ENCODE results near the gene SLC5A1.

The SLC5A1 gene

DNA sequence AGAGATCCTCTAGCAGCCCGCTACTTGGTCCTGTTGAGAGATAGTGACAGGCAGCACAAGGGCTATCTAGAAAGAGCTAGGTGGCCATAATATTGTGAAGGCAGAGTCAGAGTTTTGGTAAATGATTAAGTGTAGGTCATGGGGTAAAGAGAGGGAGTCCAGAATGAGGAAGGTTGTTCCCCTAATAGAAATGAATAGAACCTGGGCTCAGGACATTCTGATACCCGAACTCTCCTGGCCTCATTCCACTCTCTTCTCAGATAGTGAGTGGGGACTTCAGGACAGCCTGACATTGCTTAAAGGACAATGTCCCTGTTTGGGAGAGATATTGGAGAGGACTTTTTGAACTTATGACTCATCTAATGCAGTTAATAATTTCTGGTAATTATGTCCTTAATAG is 20.6 kb downstream of the SLC5A1 start:
- Mint-ChIP-seq H3K4me3 (no peak overlapping the region), H3K27me3 (peaks cover 22% of the 10 kb centered on the region), H3K36me3 (ENCODE audit: low read depth) (no peaks in the 10 kb centered on the region), H3K4me1 (ENCODE audit: low read depth) (no peaks in the 10 kb centered on the region), H3K9me3 (no peaks in the 10 kb centered on the region), H3K27ac (no peak overlapping the region)
- intact Hi-C loops (cut with micrococcal nuclease): no loop called here

GRCh38 chr22:32066820-32067219 is 23.8 kb downstream of the SLC5A1 start:
- intact Hi-C loops (cut with micrococcal nuclease): no loop called here
- Mint-ChIP-seq H3K4me1 (ENCODE audit: low read depth) (no peaks in the 10 kb centered on the region), H3K4me3 (no peak overlapping the region), H3K9me3 (no peaks in the 10 kb centered on the region), H3K27me3 (peaks cover 18% of the 10 kb centered on the region), H3K36me3 (ENCODE audit: low read depth) (no peaks in the 10 kb centered on the region), H3K27ac (no peak overlapping the region)

- Mint-ChIP-seq H3K4me1 (ENCODE audit: low read depth) (no peaks in the 10 kb centered on the region), H3K27me3 (peaks cover 16% of the 10 kb centered on the region)
- intact Hi-C loops (cut with micrococcal nuclease): no loop called here
Observed at GRCh38 chr22:32067613-32068012, 24.6 kb downstream of the SLC5A1 start.

GRCh38 chr22:32069579-32070372 is 26.7 kb downstream of the SLC5A1 start:
- Mint-ChIP-seq H3K4me1 (ENCODE audit: low read depth) (no peaks in the 10 kb centered on the region), H3K27ac (no peak overlapping the region), H3K27me3 (peaks cover 19% of the 10 kb centered on the region), H3K36me3 (ENCODE audit: low read depth) (no peaks in the 10 kb centered on the region), H3K9me3 (no peaks in the 10 kb centered on the region), H3K4me3 (no peak overlapping the region)
- intact Hi-C loops (cut with micrococcal nuclease): no loop called here

More at GRCh38 chr22:32067613-32068012, 24.6 kb downstream of the SLC5A1 start:
- Mint-ChIP-seq H3K4me3 (no peak overlapping the region), H3K27ac (no peak overlapping the region), H3K9me3 (no peaks in the 10 kb centered on the region), H3K36me3 (ENCODE audit: low read depth) (no peaks in the 10 kb centered on the region)

DNA sequence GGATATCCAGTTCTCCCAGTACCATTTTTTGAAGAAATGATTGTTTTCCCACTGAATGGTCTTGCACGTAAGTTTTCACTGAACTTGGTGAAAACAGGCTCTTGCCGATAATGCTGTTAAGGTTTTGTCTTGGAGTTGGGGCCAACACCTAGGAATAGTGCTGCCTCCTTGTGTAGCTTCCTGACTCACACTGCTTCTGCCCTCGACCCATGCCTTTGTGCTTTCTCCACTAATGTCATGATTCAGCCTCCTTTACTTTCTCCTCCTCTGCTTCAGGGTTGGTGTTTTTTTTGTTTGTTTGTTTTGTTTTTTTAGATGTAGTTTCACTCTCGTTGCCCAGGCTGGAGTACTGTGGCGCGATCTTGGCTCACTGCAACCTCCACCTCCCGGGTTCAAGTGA is 30.2 kb downstream of the SLC5A1 start:
- Mint-ChIP-seq H3K4me1 (ENCODE audit: low read depth) (no peaks in the 10 kb centered on the region), H3K36me3 (ENCODE audit: low read depth) (no peaks in the 10 kb centered on the region), H3K27me3 (peaks cover 23% of the 10 kb centered on the region), H3K4me3 (no peak overlapping the region), H3K9me3 (no peaks in the 10 kb centered on the region), H3K27ac (no peak overlapping the region)
- intact Hi-C loops (cut with micrococcal nuclease): no loop called here

GRCh38 chr22:32073823-32074380 is 30.8 kb downstream of the SLC5A1 start:
- Mint-ChIP-seq H3K27me3 (peaks cover 22% of the 10 kb centered on the region), H3K4me1 (ENCODE audit: low read depth) (no peaks in the 10 kb centered on the region), H3K9me3 (no peaks in the 10 kb centered on the region), H3K4me3 (no peak overlapping the region), H3K36me3 (ENCODE audit: low read depth) (no peaks in the 10 kb centered on the region), H3K27ac (no peak overlapping the region)
- intact Hi-C loops (cut with micrococcal nuclease): no loop called here

DNA sequence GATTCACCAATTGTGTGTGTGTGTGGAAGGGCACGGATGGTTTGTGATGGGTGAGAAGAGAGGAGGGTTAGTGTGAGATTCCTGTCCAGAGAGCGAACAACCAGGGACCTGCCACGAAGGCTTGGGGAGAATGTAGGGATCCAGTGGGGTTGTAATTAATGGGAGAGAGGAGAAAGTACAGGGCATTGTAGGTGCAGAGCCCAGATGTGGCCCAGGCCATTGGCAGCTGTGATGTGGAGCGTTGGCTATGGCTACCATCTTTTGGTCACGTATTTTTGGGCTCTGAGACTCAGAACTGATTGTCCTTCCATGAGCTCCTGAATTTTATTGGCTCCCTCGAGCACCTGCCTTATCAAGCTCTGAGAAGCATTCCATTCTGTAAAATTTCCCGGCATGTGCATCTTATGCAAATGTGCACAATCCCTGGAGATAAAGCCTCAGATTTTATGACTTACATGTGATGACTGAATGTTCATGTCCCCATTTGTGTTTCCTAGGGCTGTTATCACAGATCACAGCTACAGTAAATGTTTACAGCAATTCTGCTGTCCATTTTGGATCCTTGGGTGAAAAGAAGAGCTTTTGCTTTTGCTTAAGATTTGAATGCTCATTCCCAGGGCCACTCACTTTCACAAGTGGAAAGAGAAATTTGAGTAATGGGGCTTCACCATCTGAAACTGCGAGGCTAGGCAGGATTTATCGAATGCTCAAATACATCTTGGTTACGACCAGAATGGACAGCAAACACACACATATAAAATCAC is 33.1 kb downstream of the SLC5A1 start:
- Mint-ChIP-seq H3K27me3 (peaks cover 22% of the 10 kb centered on the region), H3K27ac (no peak overlapping the region), H3K4me3 (no peak overlapping the region), H3K9me3 (no peaks in the 10 kb centered on the region), H3K36me3 (ENCODE audit: low read depth) (no peaks in the 10 kb centered on the region), H3K4me1 (ENCODE audit: low read depth) (no peaks in the 10 kb centered on the region)
- intact Hi-C loops (cut with micrococcal nuclease): no loop called here

DNA sequence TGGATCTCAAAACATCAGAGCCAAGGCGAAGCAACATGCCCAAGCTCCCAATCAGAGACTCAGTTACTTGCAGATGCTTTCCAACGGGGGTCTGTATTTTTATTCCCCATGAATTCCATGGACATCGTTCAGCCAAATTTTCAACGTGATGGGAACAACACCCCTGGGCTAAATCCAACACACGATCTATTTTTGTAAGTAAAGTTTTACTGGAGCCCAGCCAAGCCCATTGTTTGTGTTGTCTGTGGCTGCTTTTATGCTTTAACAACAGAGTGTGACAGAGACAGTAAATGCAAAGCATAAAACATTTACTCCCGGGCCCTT is 33.7 kb downstream of the SLC5A1 start:
- Mint-ChIP-seq H3K9me3 (no peaks in the 10 kb centered on the region), H3K36me3 (ENCODE audit: low read depth) (no peaks in the 10 kb centered on the region), H3K27ac (no peak overlapping the region), H3K27me3 (peaks cover 22% of the 10 kb centered on the region), H3K4me3 (no peak overlapping the region), H3K4me1 (ENCODE audit: low read depth) (no peaks in the 10 kb centered on the region)
- intact Hi-C loops (cut with micrococcal nuclease): no loop called here

- peaks cover 21% of the 10 kb centered on the region for H3K27me3 Mint-ChIP-seq
- H3K27ac Mint-ChIP-seq: no peak overlapping the region
- no peaks in the 10 kb centered on the region for H3K9me3 Mint-ChIP-seq
- intact Hi-C loops (cut with micrococcal nuclease): no loop called here
- no peak overlapping the region for H3K4me3 Mint-ChIP-seq
- no peaks in the 10 kb centered on the region for H3K36me3 Mint-ChIP-seq (ENCODE audit: low read depth)
- no peaks in the 10 kb centered on the region for H3K4me1 Mint-ChIP-seq (ENCODE audit: low read depth)
Observed at GRCh38 chr22:32077151-32077550, 34.1 kb downstream of the SLC5A1 start.

GRCh38 chr22:32079130-32080089 is 36.3 kb downstream of the SLC5A1 start:
- Mint-ChIP-seq H3K4me3 (no peak overlapping the region), H3K27ac (no peak overlapping the region)
- intact Hi-C loops (cut with micrococcal nuclease): no loop called here

GRCh38 chr22:32080904-32081303 is 37.8 kb downstream of the SLC5A1 start:
- intact Hi-C loops (cut with micrococcal nuclease): loop anchor here (1.0 kb wide), 1 partner anchor 104 kb away; no protein-coding TSS in a partner anchor
- H3K4me1 Mint-ChIP-seq (ENCODE audit: low read depth): peaks cover 5% of the 10 kb centered on the region
- no peaks in the 10 kb centered on the region for H3K9me3 Mint-ChIP-seq
- no peak overlapping the region for H3K27ac Mint-ChIP-seq
- no peak overlapping the region for H3K4me3 Mint-ChIP-seq
- peaks cover 10% of the 10 kb centered on the region for H3K27me3 Mint-ChIP-seq
- H3K36me3 Mint-ChIP-seq (ENCODE audit: low read depth): no peaks in the 10 kb centered on the region

More at GRCh38 chr22:32079130-32080089, 36.3 kb downstream of the SLC5A1 start:
- peaks cover 14% of the 10 kb centered on the region for H3K27me3 Mint-ChIP-seq
- no peaks in the 10 kb centered on the region for H3K36me3 Mint-ChIP-seq (ENCODE audit: low read depth)
- H3K9me3 Mint-ChIP-seq: no peaks in the 10 kb centered on the region
- H3K4me1 Mint-ChIP-seq (ENCODE audit: low read depth): no peaks in the 10 kb centered on the region

- intact Hi-C loops (cut with micrococcal nuclease): no loop called here
- Mint-ChIP-seq H3K27ac (no peak overlapping the region), H3K9me3 (no peaks in the 10 kb centered on the region), H3K27me3 (peaks cover 7% of the 10 kb centered on the region), H3K36me3 (ENCODE audit: low read depth) (no peaks in the 10 kb centered on the region), H3K4me1 (ENCODE audit: low read depth) (peaks cover 5% of the 10 kb centered on the region), H3K4me3 (no peak overlapping the region)
Observed at GRCh38 chr22:32082331-32082730, 39.3 kb downstream of the SLC5A1 start.

DNA sequence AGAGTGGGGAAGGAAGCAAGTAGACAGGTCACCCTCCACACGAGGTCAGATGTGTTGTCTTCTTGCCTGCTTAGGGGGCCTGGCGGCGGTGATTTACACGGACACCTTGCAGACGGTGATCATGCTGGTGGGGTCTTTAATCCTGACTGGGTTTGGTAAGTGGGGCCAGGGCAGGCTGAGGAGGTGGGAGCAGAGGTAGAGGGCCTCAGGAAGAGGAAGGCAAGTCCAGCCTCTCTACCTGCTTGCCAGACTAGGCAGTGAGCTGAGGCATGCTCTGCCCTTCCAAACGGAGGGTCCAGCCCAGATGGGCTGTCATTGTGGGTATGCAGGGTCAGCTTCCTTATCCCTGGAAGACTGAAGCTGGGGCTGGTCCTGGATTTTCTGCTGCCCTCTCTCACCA is 39.9 kb downstream of the SLC5A1 start:
- Mint-ChIP-seq H3K4me3 (no peak overlapping the region), H3K4me1 (ENCODE audit: low read depth) (peaks cover 5% of the 10 kb centered on the region), H3K36me3 (ENCODE audit: low read depth) (no peaks in the 10 kb centered on the region), H3K9me3 (no peaks in the 10 kb centered on the region), H3K27me3 (peaks cover 7% of the 10 kb centered on the region), H3K27ac (no peak overlapping the region)
- intact Hi-C loops (cut with micrococcal nuclease): no loop called here
